Fibroblast of lung (primary cell): Measurements from ENCODE around the gene RIMS3. TPM values are rescaled to one million over a fixed set of nuclear protein-coding genes. Genes with fewer than 3 reads are reported as not detected.

Experiments used
- DNase-seq, 2 donors: peaks; one replicate each; pipeline versions ENCODE4 v3.0.0 to v3.0.0-alpha.2; 2010; ENCODE audit warnings: low read depth in 2 of 2
- H2AFZ ChIP-seq: 2 replicates; pipeline ENCODE4 v1.5.1; 2012; ENCODE audit warnings: low read length, control low read depth, inconsistent platforms
- H3K27ac ChIP-seq: 2 replicates; pipeline ENCODE4 v1.5.1; 2011; ENCODE audit warnings: low read length, control low read depth; ENCODE audit not compliant: insufficient read depth
- H3K27me3 ChIP-seq: 2 replicates; pipeline ENCODE4 v1.5.1; 2011; ENCODE audit warnings: mild to moderate bottlenecking, low read length; ENCODE audit not compliant: control insufficient read depth, insufficient read depth
- H3K36me3 ChIP-seq: 2 replicates; pipeline ENCODE4 v1.5.1; 2011; ENCODE audit warnings: low read length; ENCODE audit not compliant: control insufficient read depth, insufficient read depth
- H3K4me1 ChIP-seq: 2 replicates; pipeline ENCODE4 v1.5.1; 2011; ENCODE audit warnings: low read length; ENCODE audit not compliant: control insufficient read depth, insufficient read depth; ENCODE audit errors: extremely low read depth
- H3K4me2 ChIP-seq: 2 replicates; pipeline ENCODE4 v1.5.1; 2011; ENCODE audit warnings: low read length, control low read depth; ENCODE audit not compliant: insufficient read depth; ENCODE audit errors: extremely low read depth
- H3K4me3 ChIP-seq, 4 experiments: fragments of 200-600 bp in 1 of 4; sonication (generic) in 1 of 4; replicated peaks in 1 of 4; 2 replicates each; pipeline ENCODE4 v1.5.1; 2011 to 2016; ENCODE audit warnings: low read length in 4 of 4, low read depth in 3 of 4, mild to moderate bottlenecking in 3 of 4, control low read depth in 2 of 4, inconsistent platforms in 1 of 4, mixed read lengths in 1 of 4; ENCODE audit not compliant: insufficient read depth in 1 of 4; ENCODE audit errors: control extremely low read depth in 1 of 4
- H3K79me2 ChIP-seq: 2 replicates; pipeline ENCODE4 v1.5.1; 2012; ENCODE audit warnings: mild to moderate bottlenecking, low read length, inconsistent platforms; ENCODE audit not compliant: control insufficient read depth, insufficient read depth
- H3K9ac ChIP-seq: 2 replicates; pipeline ENCODE4 v1.5.1; 2011; ENCODE audit warnings: mild to moderate bottlenecking, low read length, control low read depth; ENCODE audit not compliant: insufficient read depth
- H3K9me3 ChIP-seq: 2 replicates; pipeline ENCODE4 v1.5.1; 2012; ENCODE audit warnings: low read depth, low read length; ENCODE audit not compliant: control insufficient read depth, insufficient read depth
- H4K20me1 ChIP-seq: 2 replicates; pipeline ENCODE4 v1.5.1; 2011; ENCODE audit warnings: low read length; ENCODE audit not compliant: control insufficient read depth, insufficient read depth; ENCODE audit errors: extremely low read depth
- CTCF ChIP-seq, 2 donors: IDR thresholded peaks in 1 of 2; conservative IDR thresholded peaks in 1 of 2; 1 replicate in 1 of 2; 2 replicates in 1 of 2; pipeline ENCODE4 v1.5.1; 2011 to 2012; ENCODE audit warnings: low read length in 2 of 2, control low read depth in 1 of 2, inconsistent platforms in 1 of 2, low read depth in 1 of 2, mild to moderate bottlenecking in 1 of 2
- EZH2 ChIP-seq: IDR thresholded peaks from 2 replicates; pipeline ENCODE4 v1.5.1; 2012; ENCODE audit warnings: low read length, control low read depth, mild to moderate bottlenecking; ENCODE audit errors: missing control alignments
- polyA minus RNA-seq: library from RNA; depleted of rRNA, polyadenylated mRNA; stranded (reverse); fragments of >200 nt; gene quantifications from 2 replicates; pipeline ENCODE4 v1.2.3, GENCODE V29; 2011; ENCODE audit warnings: low replicate concordance
- polyA plus RNA-seq, 2 donors: library from polyadenylated mRNA; depleted of rRNA in 1 of 2; stranded (reverse) in 1 of 2; unstranded in 1 of 2; fragments of >200 nt; gene quantifications; 2 replicates each; pipeline ENCODE4 v1.2.1, GENCODE V29; 2011 to 2012; ENCODE audit warnings: missing spikeins in 1 of 2
- total RNA-seq: library from RNA; depleted of rRNA; stranded (reverse); fragments of >200 nt; gene quantifications from 2 replicates; pipeline ENCODE4 v1.2.1, GENCODE V29; 2014

RIMS3 gene
- 0.33 and 0.51 TPM in 2 replicates for total RNA-seq
- polyA plus RNA-seq, result 0.11 and 0.12 TPM in 2 replicates
- 0.13 and 0.16 TPM in 2 replicates for polyA plus RNA-seq (2012)
- 0.43 TPM in 1 of 2 replicates, not detected in the other for polyA minus RNA-seq

- H3K4me3 ChIP-seq, result peak within 1 kb of the TSS in 3 of 4 experiments; percentile 3 to 54 (median 49)
- peak; percentile 20 to 34 for DNase-seq
- peaks cover 14% of the 10 kb centered on the region for H3K27me3 ChIP-seq
- TF ChIP-seq EZH2 (no peak), CTCF (conservative IDR thresholded peaks at IDR 0.05 in 1 of 2, IDR thresholded peaks at IDR 0.05 in 1 of 2; ENCODE audit: low read depth in 1 of 2, low read length in 2 of 2) (no peak)
- peak within 1 kb of the TSS; percentile 20 for H3K9ac ChIP-seq
- no peaks in the 10 kb centered on the region for H3K4me1 ChIP-seq
- H3K27ac ChIP-seq, result no peak within 1 kb of the TSS
- H3K36me3 ChIP-seq, result no peaks in the 10 kb centered on the region
- no peak within 1 kb of the TSS for H3K4me2 ChIP-seq
- H3K79me2 ChIP-seq, result no peaks in the 10 kb centered on the region
- H3K9me3 ChIP-seq, result no peaks in the 10 kb centered on the region
- H2AFZ ChIP-seq, result no peak within 1 kb of the TSS
- H4K20me1 ChIP-seq, result no peaks in the 10 kb centered on the region
These were observed at the start of gene RIMS3 for GRCh38 chr1:40665335-40666171. Gene RIMS3 (minus strand): TSS chr1:40665682. CDS start chr1:40641925, 23,757 bp downstream.

GRCh38 chr1:40712997-40713396 is 47.5 kb upstream of the RIMS3 start:
- Histone ChIP-seq H3K9me3 (no peaks in the 10 kb centered on the region), H3K4me2 (no peak overlapping the region), H3K4me3 (no peak overlapping the region), H3K4me1 (peaks cover 11% of the 10 kb centered on the region), H3K79me2 (peaks cover 24% of the 10 kb centered on the region), H3K9ac (no peak overlapping the region), H3K27me3 (no peaks in the 10 kb centered on the region), H3K27ac (no peak overlapping the region), H4K20me1 (no peaks in the 10 kb centered on the region), H2AFZ (no peak overlapping the region), H3K36me3 (no peaks in the 10 kb centered on the region)
- TF ChIP-seq EZH2 (no peak), CTCF (conservative IDR thresholded peaks at IDR 0.05 in 1 of 2, IDR thresholded peaks at IDR 0.05 in 1 of 2; ENCODE audit: low read depth in 1 of 2, low read length in 2 of 2) (no peak)
- DNase-seq, result no peak

- Histone ChIP-seq H3K4me2 (no peak overlapping the region), H2AFZ (no peak overlapping the region), H3K9me3 (no peaks in the 10 kb centered on the region), H3K27ac (no peak overlapping the region), H3K36me3 (no peaks in the 10 kb centered on the region), H3K9ac (no peak overlapping the region), H3K4me3 (no peak overlapping the region), H4K20me1 (no peaks in the 10 kb centered on the region), H3K79me2 (peaks cover 25% of the 10 kb centered on the region), H3K27me3 (no peaks in the 10 kb centered on the region), H3K4me1 (peaks cover 11% of the 10 kb centered on the region)
- no peak for DNase-seq
- TF ChIP-seq EZH2 (no peak), CTCF (conservative IDR thresholded peaks at IDR 0.05 in 1 of 2, IDR thresholded peaks at IDR 0.05 in 1 of 2; ENCODE audit: low read depth in 1 of 2, low read length in 2 of 2) (no peak)
These were observed 47.0 kb upstream of the RIMS3 start for GRCh38 chr1:40712405-40712944.
